ENCODE results near the gene DGKB. TPM values are rescaled to one million over a fixed set of nuclear protein-coding genes. Genes with fewer than 3 reads are reported as not detected.

DGKB gene
- polyA plus RNA-seq, 6 donors from 2014 or later: not detected

DNA sequence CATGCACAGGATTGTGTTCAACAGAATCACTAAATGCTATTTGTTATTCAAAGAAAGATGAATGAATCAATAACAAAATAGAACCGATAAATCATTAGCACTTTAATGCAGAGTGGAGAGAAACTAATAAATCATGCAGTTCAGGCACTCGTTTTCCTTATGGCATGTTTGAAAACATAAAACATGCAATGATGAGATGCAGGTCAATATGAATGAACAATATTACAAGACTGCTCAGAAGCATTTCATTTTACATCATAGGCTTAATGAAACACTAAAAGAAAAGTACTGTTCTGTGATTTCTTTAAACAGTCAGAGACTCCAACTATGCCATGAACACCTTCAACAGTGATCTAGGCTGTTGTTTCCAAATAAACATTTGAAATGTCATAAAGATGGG lies 755.0 kb downstream of the DGKB start:
- ATAC-seq (ENCODE audit: low read depth in 2 of 2) (no peak), DNase-seq (no peak)
- Mint-ChIP-seq H3K36me3 (no peaks in the 10 kb centered on the region), H3K9me3 (peaks cover 0 to 4% (median 2%) of the 10 kb centered on the region in 7 donors), H3K4me1 (no peaks in the 10 kb centered on the region), H3K27ac (no peak overlapping the region), H3K4me3 (no peak overlapping the region), H3K27me3 (no peaks in the 10 kb centered on the region)

- Mint-ChIP-seq H3K36me3 (no peaks in the 10 kb centered on the region), H3K9me3 (peaks cover 0 to 5% (median 3%) of the 10 kb centered on the region in 7 donors), H3K4me3 (no peak overlapping the region), H3K27me3 (no peaks in the 10 kb centered on the region), H3K4me1 (no peaks in the 10 kb centered on the region), H3K27ac (no peak overlapping the region)
- no peak for DNase-seq
- no peak for ATAC-seq (ENCODE audit: low read depth in 2 of 2)
Observed at GRCh38 chr7:14144538-14144937, 758.0 kb downstream of the DGKB start.

- Mint-ChIP-seq H3K4me3 (no peak overlapping the region), H3K9me3 (peaks cover 0 to 6% (median 3%) of the 10 kb centered on the region in 7 donors), H3K36me3 (no peaks in the 10 kb centered on the region), H3K27ac (no peak overlapping the region), H3K27me3 (no peaks in the 10 kb centered on the region), H3K4me1 (no peaks in the 10 kb centered on the region)
- ATAC-seq (ENCODE audit: low read depth in 2 of 2) (no peak), DNase-seq (no peak)
Observed at GRCh38 chr7:14144109-14144508, 758.4 kb downstream of the DGKB start.

- no peak for ATAC-seq (ENCODE audit: low read depth in 2 of 2)
Observed at GRCh38 chr7:14137676-14138075, 764.9 kb downstream of the DGKB start.

GRCh38 chr7:14133752-14134151 lies 768.8 kb downstream of the DGKB start:
- Mint-ChIP-seq H3K27me3 (no peaks in the 10 kb centered on the region), H3K4me1 (no peaks in the 10 kb centered on the region), H3K27ac (no peak overlapping the region), H3K4me3 (no peak overlapping the region), H3K36me3 (no peaks in the 10 kb centered on the region), H3K9me3 (peaks cover 0 to 10% (median under 1%) of the 10 kb centered on the region in 7 donors)
- DNase-seq (no peak), ATAC-seq (ENCODE audit: low read depth in 2 of 2) (no peak)

More at GRCh38 chr7:14137676-14138075, 764.9 kb downstream of the DGKB start:
- no peaks in the 10 kb centered on the region for H3K4me1 Mint-ChIP-seq
- H3K27me3 Mint-ChIP-seq: no peaks in the 10 kb centered on the region
- DNase-seq: no peak
- H3K27ac Mint-ChIP-seq: no peak overlapping the region
- no peak overlapping the region for H3K4me3 Mint-ChIP-seq
- H3K36me3 Mint-ChIP-seq: no peaks in the 10 kb centered on the region
- peaks cover 0 to 10% (median 6%) of the 10 kb centered on the region in 7 donors for H3K9me3 Mint-ChIP-seq

DNA sequence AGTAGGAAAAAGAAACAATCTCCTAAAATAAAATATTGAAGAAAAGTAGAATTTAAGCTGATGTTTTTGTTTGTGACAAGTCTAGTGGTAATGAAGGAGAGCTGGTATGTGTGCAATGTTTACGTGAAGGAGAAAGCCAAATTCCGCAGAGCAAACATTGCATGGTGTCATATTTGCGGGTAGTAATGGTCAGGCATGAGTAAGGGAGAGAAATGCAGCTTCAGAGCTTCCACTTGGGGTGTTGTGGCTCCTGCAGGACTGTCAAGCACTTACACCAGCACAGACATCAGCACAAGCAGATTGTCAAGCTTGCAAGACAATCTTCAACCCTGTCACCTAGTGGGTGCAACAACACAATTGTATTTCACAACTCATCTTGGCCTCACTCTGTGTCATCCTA lies 776.6 kb downstream of the DGKB start:
- H3K9me3 Mint-ChIP-seq: peaks cover 0 to 7% (median 0%) of the 10 kb centered on the region in 7 donors
- no peak overlapping the region for H3K4me3 Mint-ChIP-seq
- no peaks in the 10 kb centered on the region for H3K4me1 Mint-ChIP-seq
- no peak overlapping the region for H3K27ac Mint-ChIP-seq
- no peak for ATAC-seq (ENCODE audit: low read depth in 2 of 2)
- H3K27me3 Mint-ChIP-seq: no peaks in the 10 kb centered on the region
- no peaks in the 10 kb centered on the region for H3K36me3 Mint-ChIP-seq
- no peak for DNase-seq

DNA sequence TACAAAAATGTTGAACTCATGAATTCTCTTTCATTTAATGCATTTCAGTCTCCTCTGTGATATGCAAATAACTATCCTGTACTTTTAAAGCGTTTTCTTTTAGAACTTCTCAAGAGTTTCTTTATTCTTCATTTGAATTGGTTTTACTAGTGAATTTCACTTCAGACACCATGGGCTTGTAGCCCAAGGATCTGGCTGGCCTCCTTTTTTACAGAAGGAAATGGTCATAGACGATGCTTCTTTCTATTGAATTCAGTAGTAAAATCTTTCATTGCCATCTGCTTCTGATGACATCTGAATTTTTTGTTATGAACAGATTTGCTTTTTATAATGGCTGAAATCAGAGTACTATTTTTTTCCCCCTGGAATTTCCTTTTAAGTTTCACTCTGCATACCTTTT lies 777.8 kb downstream of the DGKB start:
- peaks cover 0 to 7% (median 0%) of the 10 kb centered on the region in 7 donors for H3K9me3 Mint-ChIP-seq
- no peaks in the 10 kb centered on the region for H3K4me1 Mint-ChIP-seq
- DNase-seq (no peak), ATAC-seq (ENCODE audit: low read depth in 2 of 2) (no peak)
- no peaks in the 10 kb centered on the region for H3K36me3 Mint-ChIP-seq
- H3K27ac Mint-ChIP-seq: no peak overlapping the region
- no peaks in the 10 kb centered on the region for H3K27me3 Mint-ChIP-seq
- H3K4me3 Mint-ChIP-seq: no peak overlapping the region

DNA sequence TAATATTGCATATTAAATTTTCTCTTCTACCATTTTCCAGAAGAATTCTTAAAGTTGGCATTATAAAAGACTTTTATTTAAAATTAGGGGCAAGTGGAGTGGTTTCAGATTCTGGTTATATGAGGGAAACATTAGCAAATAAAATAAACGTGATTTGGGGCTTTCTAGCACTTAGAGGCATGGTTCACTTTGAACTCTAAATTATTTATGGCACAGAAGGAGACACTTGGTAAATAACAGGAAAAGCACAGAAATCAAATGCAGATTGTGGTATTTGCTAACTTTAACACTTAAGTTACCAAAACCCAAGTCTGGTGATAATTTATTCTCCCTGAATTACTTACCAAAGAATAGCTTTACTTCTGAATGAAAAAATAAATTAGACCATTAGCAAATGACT lies 778.6 kb downstream of the DGKB start:
- Mint-ChIP-seq H3K27ac (no peak overlapping the region), H3K36me3 (no peaks in the 10 kb centered on the region), H3K9me3 (peaks cover 0 to 7% (median 0%) of the 10 kb centered on the region in 7 donors), H3K27me3 (no peaks in the 10 kb centered on the region), H3K4me3 (no peak overlapping the region), H3K4me1 (no peaks in the 10 kb centered on the region)
- DNase-seq (no peak), ATAC-seq (ENCODE audit: low read depth in 2 of 2) (no peak)

- ATAC-seq (ENCODE audit: low read depth in 2 of 2) (no peak), DNase-seq (no peak)
- Mint-ChIP-seq H3K27me3 (no peaks in the 10 kb centered on the region), H3K4me1 (no peaks in the 10 kb centered on the region), H3K36me3 (no peaks in the 10 kb centered on the region), H3K4me3 (no peak overlapping the region), H3K27ac (no peak overlapping the region), H3K9me3 (peaks cover 0 to 9% (median 3%) of the 10 kb centered on the region in 7 donors)
Observed at GRCh38 chr7:14115701-14116100, 786.9 kb downstream of the DGKB start.

GRCh38 chr7:14104861-14105260 lies 797.7 kb downstream of the DGKB start:
- ATAC-seq (ENCODE audit: low read depth in 2 of 2) (no peak), DNase-seq (no peak)
- Mint-ChIP-seq H3K9me3 (peaks cover 0 to 12% (median 6%) of the 10 kb centered on the region in 7 donors), H3K4me1 (no peaks in the 10 kb centered on the region), H3K27ac (no peak overlapping the region), H3K27me3 (no peaks in the 10 kb centered on the region), H3K4me3 (no peak overlapping the region), H3K36me3 (no peaks in the 10 kb centered on the region)

GRCh38 chr7:14096159-14096558 lies 806.4 kb downstream of the DGKB start:
- ATAC-seq (ENCODE audit: low read depth in 2 of 2): no peak
- no peak overlapping the region for H3K27ac Mint-ChIP-seq
- DNase-seq: no peak
- H3K4me3 Mint-ChIP-seq: no peak overlapping the region
- H3K36me3 Mint-ChIP-seq: no peaks in the 10 kb centered on the region
- H3K9me3 Mint-ChIP-seq: peaks cover 0 to 5% (median 0%) of the 10 kb centered on the region in 7 donors
- no peaks in the 10 kb centered on the region for H3K27me3 Mint-ChIP-seq
- no peaks in the 10 kb centered on the region for H3K4me1 Mint-ChIP-seq

DNA sequence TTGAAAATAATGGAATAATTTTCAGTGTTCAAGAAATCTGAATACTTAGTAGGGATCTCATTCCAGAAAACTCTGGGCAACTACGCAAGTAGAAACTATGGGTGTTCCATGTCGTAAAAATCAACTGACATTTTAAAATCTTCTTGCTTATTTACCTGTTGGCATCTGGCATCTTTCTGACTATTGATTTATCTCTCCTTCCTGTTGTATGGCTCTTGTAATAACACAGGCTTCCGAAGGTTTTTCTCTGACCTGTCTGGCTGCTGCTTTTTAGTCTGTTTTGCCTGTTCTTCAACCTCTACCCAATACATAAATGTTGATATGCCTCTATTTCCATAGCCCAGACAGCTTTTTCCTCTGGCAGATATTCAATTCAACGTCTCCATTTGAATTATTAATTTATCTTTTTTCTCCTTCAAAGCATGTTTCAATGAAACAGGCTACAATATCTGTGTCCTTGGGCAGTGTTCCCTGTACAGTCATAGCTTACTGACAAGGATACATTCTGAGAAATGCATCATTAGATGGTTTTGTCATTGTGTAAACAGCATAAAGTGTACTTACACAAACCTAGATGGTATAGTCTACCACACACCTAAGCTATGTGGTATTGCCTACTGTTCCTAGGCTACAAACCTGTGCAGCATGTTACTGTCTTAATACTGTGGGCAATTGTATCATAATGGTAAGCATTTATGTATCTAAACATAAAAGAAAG lies 807.2 kb downstream of the DGKB start:
- no peak overlapping the region for H3K4me3 Mint-ChIP-seq
- ATAC-seq (ENCODE audit: low read depth in 2 of 2) (no peak), DNase-seq (no peak)
- H3K36me3 Mint-ChIP-seq: no peaks in the 10 kb centered on the region
- no peak overlapping the region for H3K27ac Mint-ChIP-seq
- no peaks in the 10 kb centered on the region for H3K4me1 Mint-ChIP-seq
- no peaks in the 10 kb centered on the region for H3K27me3 Mint-ChIP-seq
- H3K9me3 Mint-ChIP-seq: peaks cover 0 to 5% (median 0%) of the 10 kb centered on the region in 7 donors
